ENCODE data around the gene PTBP1.

PTBP1 gene

DNA sequence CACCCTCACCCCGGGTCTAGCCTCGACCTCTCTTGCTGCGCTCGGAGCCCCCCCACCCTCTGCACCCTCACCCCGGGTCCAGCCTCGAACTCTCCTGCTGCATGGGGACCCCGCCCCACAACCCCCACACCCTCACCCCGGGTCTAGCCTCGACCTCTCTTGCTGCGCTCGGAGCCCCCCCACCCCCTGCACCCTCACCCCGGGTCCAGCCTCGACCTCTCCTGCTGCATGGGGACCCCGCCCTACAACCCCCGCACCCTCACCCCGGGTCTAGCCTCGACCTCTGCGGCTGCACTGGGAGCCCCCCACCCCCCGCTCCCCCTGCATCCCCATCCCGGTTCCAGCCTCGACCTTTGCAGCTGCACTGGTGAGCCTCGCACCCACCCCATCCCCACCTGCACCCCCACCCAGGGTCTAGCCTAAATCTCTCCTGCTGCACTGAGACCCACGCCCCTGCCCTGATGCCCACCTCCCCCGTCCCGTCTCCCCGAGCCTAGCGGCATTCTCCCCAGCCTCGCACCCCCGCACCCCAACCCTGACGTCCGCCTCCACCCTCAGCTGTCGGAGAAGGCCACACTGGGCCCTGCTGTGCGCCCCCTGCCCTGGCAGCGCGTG lies 64.0 kb downstream of the PTBP1 start:
- TF ChIP-seq, protein P1, sequence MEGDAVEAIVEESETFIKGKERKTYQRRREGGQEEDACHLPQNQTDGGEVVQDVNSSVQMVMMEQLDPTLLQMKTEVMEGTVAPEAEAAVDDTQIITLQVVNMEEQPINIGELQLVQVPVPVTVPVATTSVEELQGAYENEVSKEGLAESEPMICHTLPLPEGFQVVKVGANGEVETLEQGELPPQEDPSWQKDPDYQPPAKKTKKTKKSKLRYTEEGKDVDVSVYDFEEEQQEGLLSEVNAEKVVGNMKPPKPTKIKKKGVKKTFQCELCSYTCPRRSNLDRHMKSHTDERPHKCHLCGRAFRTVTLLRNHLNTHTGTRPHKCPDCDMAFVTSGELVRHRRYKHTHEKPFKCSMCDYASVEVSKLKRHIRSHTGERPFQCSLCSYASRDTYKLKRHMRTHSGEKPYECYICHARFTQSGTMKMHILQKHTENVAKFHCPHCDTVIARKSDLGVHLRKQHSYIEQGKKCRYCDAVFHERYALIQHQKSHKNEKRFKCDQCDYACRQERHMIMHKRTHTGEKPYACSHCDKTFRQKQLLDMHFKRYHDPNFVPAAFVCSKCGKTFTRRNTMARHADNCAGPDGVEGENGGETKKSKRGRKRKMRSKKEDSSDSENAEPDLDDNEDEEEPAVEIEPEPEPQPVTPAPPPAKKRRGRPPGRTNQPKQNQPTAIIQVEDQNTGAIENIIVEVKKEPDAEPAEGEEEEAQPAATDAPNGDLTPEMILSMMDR (IDR thresholded peaks at IDR 0.05; ENCODE audit: low read depth, low read length), result no peak
- DNase-seq (ENCODE audit: extremely low read depth, low read depth), result no peak

Measured in AG09319 (cell line).